Measurements from ENCODE around the gene CKLF.
"Not testable (repeated sequence)": the region's sequence is repeated elsewhere in the genome, so short reads cannot be mapped to it uniquely, and the experiment has no call there.

The CKLF gene

DNA sequence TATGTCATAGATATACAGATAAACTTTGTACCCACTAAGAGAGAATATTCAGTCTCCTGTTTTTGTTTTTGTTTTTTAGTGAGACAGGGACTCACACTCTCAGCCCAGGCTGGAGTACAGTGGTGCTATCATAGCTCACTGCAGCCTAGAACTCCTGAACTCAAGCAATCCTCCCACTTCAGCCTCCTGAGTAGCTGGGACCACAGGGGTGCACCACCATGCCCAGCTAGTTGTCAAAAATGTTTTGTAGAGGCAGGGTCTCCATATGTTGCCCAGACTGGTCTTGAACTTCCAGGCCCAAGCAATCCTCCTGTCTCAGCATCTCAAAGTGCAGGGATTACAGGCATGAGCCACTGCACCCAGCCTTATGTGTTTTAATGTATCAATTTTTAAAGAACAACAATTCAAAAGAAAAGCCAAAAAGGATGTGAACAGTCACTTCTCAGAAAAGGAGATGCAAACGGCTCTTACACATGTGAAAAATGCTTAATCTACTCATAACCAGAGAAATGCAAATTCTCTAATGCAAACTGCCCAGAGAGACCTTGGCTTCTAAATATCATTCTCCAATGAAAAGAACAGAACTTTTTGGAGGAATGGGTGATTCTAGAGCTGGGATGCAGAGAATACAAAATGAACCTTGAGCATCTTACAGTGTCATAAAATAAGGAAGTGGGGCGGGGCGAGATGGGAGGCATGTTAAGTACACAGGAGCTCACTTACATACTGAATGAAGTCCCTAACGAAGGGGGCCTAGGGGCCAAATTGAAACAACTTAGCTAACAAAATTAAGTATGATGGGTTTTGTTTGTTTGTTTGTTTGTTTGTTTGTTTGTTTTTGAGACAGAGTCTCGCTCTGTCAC is 44.8 kb downstream of the CKLF start:
- no peak for DNase-seq (ENCODE audit: low read depth, low spot score)

DNA sequence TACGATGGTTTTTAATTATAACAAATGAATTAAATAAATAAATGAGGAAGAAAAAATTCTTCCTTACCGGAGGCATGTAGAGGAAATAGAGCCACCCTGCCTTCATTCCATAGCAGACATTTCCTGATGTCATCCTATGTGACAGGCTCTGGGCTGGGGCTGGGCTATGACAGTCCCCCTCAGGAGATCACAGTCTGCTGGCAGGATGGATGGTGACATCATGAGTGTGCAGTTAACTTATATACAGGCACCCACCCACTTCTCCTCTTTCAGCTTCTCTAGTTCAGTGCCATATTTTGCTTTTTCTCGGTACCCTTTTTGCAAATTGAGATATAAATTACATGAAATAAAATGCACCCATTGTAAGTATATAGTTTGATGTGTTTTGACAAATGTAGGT is 45.7 kb downstream of the CKLF start:
- no peak for DNase-seq (ENCODE audit: low read depth, low spot score)

DNA sequence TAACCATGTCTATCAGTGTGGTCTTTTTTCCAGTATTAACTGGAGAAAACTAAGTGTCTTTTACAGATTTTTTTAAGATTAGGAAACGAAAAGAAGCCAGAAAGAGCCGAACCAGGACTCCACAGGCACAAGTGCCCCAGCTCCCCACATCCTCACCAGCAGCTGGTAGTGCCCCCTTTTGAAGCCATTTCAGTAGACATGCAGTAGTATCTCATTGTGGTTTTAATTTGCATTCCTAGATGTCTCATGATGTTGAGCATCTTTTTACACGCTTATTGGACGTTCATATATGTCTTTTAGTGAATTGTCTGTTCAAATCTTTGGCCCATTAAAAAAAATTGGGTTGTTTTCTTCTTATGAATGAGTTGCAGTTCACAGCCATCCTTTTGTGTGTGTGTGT is 47.4 kb downstream of the CKLF start:
- DNase-seq (ENCODE audit: low read depth, low spot score), result no peak

DNA sequence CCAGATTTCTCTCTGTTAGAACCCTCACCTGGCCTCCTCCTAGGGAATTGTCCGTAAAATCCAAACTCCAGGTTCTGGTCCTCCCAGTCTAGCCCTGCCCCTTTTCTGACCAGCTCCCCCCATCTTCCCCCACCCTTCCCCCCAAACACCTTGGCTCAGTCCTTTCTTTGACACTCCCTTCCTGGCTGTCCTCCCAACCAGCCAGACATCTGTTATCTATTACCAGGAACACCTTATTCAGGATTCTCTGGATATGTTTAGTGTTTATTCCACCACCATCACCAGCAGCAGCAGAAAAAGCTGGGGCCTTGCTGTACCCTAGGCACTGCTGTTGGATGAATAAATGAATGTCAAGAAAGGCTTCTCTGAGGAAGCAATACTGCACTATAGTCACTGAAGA is 48.1 kb downstream of the CKLF start:
- no peak for DNase-seq (ENCODE audit: low read depth, low spot score)

DNA sequence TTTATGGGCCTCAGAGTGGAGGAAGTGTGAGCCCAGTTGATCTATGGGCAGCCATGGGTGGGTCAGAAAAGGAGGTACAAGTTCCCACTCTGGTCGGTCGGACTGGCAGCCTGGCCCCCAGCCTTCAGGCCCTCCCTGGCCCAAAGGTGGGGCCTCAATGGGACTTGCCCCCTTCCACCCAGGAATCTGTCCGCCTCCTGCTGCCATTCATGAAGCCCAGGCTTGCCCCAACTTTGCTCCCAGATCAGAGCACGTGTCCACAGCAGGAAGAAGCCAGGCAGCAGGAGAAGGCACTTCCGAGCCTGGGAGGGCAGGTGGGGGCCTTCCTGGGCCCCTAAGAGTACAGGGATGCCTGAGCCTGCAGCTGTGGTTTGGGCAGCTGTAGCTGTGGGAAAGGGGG is 49.1 kb downstream of the CKLF start:
- no peak for DNase-seq (ENCODE audit: low read depth, low spot score)

GRCh38 chr16:66603537-66604375 is 51.4 kb downstream of the CKLF start:
- peak; percentile 57 for DNase-seq (ENCODE audit: low read depth, low spot score)

- peak; percentile 44 for DNase-seq (ENCODE audit: low read depth, low spot score)
Measured at GRCh38 chr16:66604376-66605176, 52.2 kb downstream of the CKLF start, which contains the start of gene CMTM3. Gene CMTM3, plus strand, starts transcription at chr16:66604704. Its CDS starts 102 bp downstream, at chr16:66604806.

DNA sequence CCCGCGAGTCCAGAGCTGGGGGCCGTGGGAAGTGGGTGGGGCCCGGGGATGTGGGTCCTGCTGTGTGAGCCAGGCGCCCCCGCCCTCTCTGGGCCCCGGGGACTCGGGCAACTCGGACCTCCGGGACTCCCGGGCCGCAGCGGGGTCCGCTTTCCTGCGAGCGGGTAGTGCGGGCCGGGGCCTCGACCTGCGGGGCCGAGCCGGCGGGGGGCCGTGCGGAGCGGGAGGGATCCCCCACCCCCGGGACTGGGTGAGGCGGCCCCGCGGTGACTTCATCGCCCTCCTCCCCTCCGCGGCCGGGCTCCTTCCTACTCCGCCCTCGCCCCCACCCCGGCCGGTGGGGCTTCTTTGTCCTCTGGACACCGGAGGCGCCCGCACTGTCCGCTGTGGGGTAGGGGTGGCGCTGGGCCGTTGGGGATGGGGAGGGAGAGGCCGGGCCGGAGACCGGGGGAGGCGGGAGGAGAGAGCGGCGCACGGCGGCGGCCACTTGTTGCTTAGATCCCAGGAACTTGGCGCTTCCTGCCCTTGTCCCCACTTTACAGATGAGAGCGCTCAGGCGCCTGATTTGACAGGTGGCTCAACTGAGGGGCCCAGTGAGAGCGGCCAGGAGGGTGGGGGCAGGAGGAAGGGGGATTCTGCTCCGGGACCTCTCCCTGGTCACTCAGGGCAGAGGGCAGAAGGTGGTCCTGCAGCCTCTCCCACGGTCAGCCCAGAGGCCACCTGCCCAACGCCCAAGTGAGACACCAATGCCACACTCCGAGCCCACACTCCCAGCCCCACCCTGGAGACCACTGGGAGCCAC is 53.0 kb downstream of the CKLF start:
- no peak for DNase-seq (ENCODE audit: low read depth, low spot score)

DNA sequence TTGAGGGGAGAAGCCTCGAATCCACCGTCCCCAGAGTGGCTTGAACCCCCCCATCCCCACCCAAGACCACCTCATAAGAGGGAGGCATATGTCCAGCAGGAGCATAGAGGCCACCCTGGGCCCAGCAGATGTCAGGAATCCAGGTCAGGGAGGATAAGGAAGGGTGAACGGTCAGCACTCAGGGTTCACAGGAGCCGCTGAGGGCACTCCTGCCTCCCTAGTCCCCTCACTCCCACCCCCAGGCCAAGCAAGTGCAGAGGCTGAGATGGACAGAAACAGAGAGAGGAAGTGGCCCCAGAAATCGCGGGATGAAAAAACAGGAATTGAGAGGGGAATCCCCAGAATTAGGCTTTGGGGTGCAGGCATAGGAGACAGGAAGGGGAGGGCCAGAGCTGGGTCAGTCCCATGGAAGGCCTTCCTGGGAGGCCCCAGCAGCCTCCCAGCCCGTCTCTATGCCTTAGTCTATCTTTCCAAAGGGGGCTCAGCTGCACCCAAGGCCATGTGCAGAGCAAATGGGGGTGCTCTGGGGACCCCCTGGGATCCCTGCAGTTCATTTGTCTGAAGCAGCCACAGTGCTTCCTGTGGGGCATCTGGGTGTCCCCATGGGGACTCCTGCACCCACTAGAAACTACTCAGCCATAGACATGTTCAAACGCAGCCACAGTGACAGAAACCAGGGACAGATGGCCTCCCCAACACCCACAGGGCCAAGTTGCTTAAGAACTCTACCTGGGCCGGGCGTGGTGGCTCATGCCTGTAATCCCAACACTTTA is 53.8 kb downstream of the CKLF start:
- no peak for DNase-seq (ENCODE audit: low read depth, low spot score)

DNA sequence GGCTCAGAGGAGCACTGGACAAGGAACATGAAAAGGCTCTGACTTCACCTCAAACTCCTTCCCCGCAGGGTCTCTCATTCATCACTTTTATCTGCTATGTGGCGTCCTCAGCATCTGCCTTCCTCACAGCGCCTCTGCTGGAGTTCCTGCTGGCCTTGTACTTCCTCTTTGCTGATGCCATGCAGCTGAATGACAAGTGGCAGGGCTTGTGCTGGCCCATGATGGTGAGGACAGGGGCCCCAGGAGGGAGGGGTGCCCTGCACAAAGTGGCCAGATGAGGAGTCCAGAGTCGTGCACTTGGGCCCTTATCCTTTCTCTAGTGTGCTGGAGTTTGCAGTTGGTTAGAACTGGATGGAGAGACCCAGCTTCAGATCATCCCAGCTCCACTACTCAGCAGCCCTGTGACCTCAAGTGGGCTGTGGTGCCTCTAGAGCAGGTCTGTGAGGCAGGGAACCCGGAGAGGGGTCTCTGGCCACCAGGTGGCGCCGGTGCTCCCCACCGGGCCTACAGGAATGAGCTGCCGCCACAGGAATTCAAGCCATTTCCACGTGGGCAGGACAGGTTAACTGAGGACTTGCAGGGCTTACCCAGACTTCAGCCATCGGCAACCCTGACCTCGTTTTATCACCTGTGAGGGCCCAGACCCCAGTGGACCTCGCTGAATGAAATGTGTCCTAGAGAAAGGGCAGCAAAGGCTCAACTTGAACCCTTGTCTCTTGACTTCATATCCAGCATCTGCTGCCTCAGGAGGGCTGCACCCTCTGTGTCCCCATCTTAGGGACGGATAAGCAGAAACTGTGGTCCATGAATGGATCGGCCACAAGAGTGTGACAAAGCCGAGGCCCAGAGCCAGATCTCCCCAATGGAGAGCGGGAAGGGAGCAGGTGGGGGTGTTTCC is 56.1 kb downstream of the CKLF start:
- peak; percentile 66 for DNase-seq (ENCODE audit: low read depth, low spot score)

GRCh38 chr16:66609139-66609510 is 56.7 kb downstream of the CKLF start:
- DNase-seq (ENCODE audit: low read depth, low spot score), result no peak

DNA sequence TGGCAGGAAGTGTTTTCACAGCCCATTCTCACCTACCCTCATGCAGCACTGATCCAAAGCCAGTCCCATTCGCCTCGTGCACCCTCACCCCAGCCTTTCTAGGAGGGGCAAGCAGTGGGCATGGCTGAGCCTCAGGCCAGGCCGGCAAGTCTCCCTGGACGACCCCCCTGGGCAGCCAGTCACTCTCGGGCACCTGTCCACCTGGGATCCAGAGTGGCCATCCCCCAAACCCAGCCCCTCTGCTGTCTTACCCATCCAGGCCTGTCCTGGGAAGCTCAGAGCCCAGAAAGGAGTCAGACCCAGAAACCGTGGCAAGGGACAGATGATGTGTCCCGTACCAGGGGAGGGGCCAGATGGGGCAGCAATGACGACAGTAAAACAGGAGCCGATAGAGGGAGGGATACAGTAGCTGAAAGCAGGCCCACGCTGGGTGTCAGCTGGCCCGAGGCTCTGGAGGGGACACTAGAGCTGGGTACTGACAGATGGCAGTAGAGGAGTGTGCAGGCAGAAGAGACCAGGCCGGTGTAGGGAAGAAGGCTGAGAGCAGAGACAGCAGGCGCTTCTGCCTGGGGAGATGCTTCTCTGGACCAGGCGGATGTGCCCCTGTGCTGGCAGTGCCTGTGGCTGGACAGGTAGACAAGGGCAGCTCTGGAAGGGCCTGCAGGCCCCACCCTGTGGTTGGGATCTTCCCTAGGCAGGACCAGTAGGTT is 57.9 kb downstream of the CKLF start:
- no peak for DNase-seq (ENCODE audit: low read depth, low spot score)

DNA sequence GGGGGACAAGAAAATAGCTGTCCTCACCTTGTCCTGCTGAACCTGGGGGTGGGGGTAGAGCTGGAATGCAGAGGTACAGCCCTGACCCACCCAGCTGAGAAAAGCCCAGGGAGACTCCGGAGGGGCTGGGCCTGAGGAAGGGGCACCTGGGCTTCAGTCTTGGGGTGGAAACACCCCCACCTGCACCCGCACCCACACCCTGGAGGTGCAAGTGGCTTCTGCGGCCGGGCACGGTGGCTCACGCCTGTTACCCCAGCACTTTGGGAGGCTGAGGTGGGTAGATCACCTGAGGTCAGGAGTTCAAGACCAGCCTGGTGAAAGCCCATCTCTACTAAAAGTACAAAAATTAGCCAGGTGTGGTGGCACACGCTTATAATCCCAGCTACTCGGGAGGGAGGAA is 59.5 kb downstream of the CKLF start:
- DNase-seq (ENCODE audit: low read depth, low spot score), result not testable (repeated sequence)

- DNase-seq (ENCODE audit: low read depth, low spot score), result no peak
Measured at GRCh38 chr16:66612422-66612821, 60.0 kb downstream of the CKLF start.

DNA sequence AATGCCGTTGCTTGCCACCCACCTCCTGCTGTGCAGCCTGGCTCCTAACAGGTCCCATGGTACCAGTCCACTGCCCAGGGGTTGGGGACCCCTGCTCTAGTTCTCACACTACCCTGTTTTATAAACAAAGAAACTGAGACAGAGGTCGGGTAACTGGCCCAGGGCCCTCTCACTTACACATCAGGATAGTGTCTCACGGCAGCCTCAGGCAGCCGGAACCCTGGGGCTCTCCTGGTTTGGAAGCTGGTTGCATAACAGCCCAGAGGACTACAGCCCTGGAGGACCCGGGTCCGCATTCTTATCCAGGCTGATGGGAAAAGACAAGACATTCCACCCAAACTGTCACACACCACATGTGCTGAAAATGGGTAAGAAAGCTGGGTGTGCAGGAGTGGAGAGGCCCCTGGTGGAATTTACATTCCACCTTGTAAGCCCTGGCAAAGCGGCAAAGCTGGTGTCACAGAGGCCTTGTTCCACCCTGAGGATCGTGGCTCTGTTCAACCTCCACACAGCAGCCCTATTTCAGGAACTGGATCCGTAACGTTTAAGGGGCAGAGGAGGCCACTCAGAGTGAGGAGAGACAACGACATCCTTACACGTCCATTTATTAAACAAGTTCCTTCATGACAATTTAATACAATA is 61.9 kb downstream of the CKLF start:
- no peak for DNase-seq (ENCODE audit: low read depth, low spot score)
